Measurements from ENCODE around the gene DTWD1.
"Not testable (repeated sequence)": the region's sequence is repeated elsewhere in the genome, so short reads cannot be mapped to it uniquely, and the experiment has no call there.

The DTWD1 gene

GRCh38 chr15:49646891-49647290 lies 26.0 kb downstream of the DTWD1 start:
- no peak for DNase-seq

GRCh38 chr15:49649987-49650386 lies 29.1 kb downstream of the DTWD1 start:
- no peak for DNase-seq

- no peak for DNase-seq
Measured at GRCh38 chr15:49650676-49651075, 29.8 kb downstream of the DTWD1 start.

GRCh38 chr15:49652922-49653321 lies 32.1 kb downstream of the DTWD1 start:
- no peak for DNase-seq

- no peak for DNase-seq
Measured at GRCh38 chr15:49656734-49657133, 35.9 kb downstream of the DTWD1 start.

GRCh38 chr15:49664716-49665115 lies 43.9 kb downstream of the DTWD1 start:
- DNase-seq = no peak

- not testable (repeated sequence) for DNase-seq
Measured at GRCh38 chr15:49666486-49666885, 45.6 kb downstream of the DTWD1 start.

- no peak for DNase-seq
Measured at GRCh38 chr15:49669288-49669687, 48.4 kb downstream of the DTWD1 start.

- no peak for DNase-seq
Measured at GRCh38 chr15:49673861-49674260, 53.0 kb downstream of the DTWD1 start.

- DNase-seq = no peak
Measured at GRCh38 chr15:49674370-49674769, 53.5 kb downstream of the DTWD1 start.

GRCh38 chr15:49675041-49675440 lies 54.2 kb downstream of the DTWD1 start:
- DNase-seq = no peak

- no peak for DNase-seq
Measured at GRCh38 chr15:49678655-49679054, 57.8 kb downstream of the DTWD1 start.

- DNase-seq = no peak
Measured at GRCh38 chr15:49686599-49686998, 65.8 kb downstream of the DTWD1 start.

GRCh38 chr15:49688135-49688790 lies 67.4 kb downstream of the DTWD1 start:
- DNase-seq = no peak

GRCh38 chr15:49692514-49693090 lies 71.8 kb downstream of the DTWD1 start:
- no peak for DNase-seq

GRCh38 chr15:49693498-49693897 lies 72.7 kb downstream of the DTWD1 start:
- DNase-seq = no peak

GRCh38 chr15:49696433-49696832 lies 75.6 kb downstream of the DTWD1 start:
- DNase-seq = no peak

- no peak for DNase-seq
Measured at GRCh38 chr15:49697121-49697520, 76.3 kb downstream of the DTWD1 start.

GRCh38 chr15:49702982-49703381 lies 82.1 kb downstream of the DTWD1 start:
- DNase-seq = not testable (repeated sequence)
